ENCODE measurements around the gene FAM219B. TPM values are rescaled to one million over a fixed set of nuclear protein-coding genes. Genes with fewer than 3 reads are reported as not detected.
"Not testable (repeated sequence)": the region's sequence is repeated elsewhere in the genome, so short reads cannot be mapped to it uniquely, and the experiment has no call there.

The FAM219B gene
- total RNA-seq, 4 donors from 2014 or later, result 62.8 to 428 (median 68.7) TPM

DNA sequence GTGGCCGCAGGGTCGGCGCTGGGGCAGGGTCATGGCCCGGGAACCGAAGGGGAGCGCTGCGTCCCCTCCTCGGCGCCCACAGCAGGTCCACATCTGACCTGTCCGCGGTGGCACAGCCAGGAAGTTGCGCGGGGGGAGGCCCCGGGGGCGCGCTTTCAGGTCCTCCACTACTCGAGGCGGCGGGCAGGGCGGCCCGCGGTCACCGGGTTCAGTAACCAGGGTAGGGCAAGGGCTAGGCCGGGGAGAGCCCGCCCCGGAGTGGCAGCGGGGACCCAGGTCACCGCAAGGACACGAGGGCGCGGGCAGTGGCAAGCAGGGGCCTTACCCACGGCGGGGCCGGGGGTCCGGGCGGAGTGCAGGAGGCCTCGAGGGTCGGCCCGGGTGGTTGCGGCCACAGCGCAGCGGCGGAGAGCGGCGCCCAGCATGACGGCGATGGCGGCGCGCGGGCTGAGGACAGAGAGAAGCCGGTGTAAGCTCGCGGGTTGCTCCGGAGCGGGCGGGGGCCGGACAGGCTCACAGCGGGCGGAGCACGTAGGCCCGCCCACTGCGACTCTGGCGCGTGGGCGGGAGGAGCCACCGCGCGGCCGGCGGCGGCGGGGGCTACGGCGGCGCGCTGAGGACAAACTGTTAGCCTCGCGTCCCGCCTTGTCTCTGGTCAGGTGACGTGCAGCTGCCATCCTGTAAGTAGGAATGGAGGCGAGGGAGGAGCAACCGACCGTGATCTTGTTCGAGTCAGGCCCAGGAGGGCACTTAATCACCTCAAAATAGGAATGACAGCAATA lies 31.1 kb upstream of the FAM219B start, which contains the start of gene COX5A:
TSS of gene COX5A (minus strand) at position 484 of the 782 bp plus-strand sequence. CDS start at position 425, 59 bp downstream.
- in situ Hi-C loops (cut with MboI; ENCODE audit: low pct_ligation_motif_present in 1 of 4, low pct_unique_long_range_greater_than_20kb in 1 of 4, low sequenced_read_pairs in 3 of 4), result loop anchor here in 2 of 4 donors (25.0 kb wide), 1 partner anchor 300 kb away; no protein-coding TSS in a partner anchor
- Histone ChIP-seq H3K4me3 (peak within 1 kb of the TSS; percentile 70 to 89 (median 80)), H3K36me3 (no peaks in the 10 kb centered on the region), H3K9me3 (no peaks in the 10 kb centered on the region), H3K4me1 (peaks cover 10 to 46% (median 35%) of the 10 kb centered on the region in 4 donors), H3K27ac (peak within 1 kb of the TSS; percentile 97 to 99 (median 98)), H3K27me3 (no peaks in the 10 kb centered on the region)
- DNase-seq, result peak; percentile 94
- WGBS, 2 donors (ENCODE audit: low coverage in 1 of 2), result 0% methylated on average over 44 of the region's 85 CpGs; no CpG with 5 or more reads in 1 of the 2 donors
- TF ChIP-seq, protein P1, sequence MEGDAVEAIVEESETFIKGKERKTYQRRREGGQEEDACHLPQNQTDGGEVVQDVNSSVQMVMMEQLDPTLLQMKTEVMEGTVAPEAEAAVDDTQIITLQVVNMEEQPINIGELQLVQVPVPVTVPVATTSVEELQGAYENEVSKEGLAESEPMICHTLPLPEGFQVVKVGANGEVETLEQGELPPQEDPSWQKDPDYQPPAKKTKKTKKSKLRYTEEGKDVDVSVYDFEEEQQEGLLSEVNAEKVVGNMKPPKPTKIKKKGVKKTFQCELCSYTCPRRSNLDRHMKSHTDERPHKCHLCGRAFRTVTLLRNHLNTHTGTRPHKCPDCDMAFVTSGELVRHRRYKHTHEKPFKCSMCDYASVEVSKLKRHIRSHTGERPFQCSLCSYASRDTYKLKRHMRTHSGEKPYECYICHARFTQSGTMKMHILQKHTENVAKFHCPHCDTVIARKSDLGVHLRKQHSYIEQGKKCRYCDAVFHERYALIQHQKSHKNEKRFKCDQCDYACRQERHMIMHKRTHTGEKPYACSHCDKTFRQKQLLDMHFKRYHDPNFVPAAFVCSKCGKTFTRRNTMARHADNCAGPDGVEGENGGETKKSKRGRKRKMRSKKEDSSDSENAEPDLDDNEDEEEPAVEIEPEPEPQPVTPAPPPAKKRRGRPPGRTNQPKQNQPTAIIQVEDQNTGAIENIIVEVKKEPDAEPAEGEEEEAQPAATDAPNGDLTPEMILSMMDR (IDR thresholded peaks at IDR 0.05), result peak in 2 of 5 experiments; percentile 21 to 35
- TF ChIP-seq EP300 (IDR thresholded peaks at IDR 0.05; ENCODE audit: low read depth), result no peak
- TF ChIP-seq POLR2A (IDR thresholded peaks at IDR 0.05), result peak; percentile 96
- TF ChIP-seq POLR2AphosphoS5 (IDR thresholded peaks at IDR 0.05), result peak; percentile 77 to 96 (median 94)
- intact Hi-C loops (cut with DNase I; ENCODE audit: low total_unique reads), result no loop called here

GRCh38 chr15:74937272-74937589 lies 30.6 kb upstream of the FAM219B start:
- Histone ChIP-seq H3K27me3 (no peaks in the 10 kb centered on the region), H3K4me1 (peaks cover 10 to 52% (median 40%) of the 10 kb centered on the region in 4 donors), H3K9me3 (no peaks in the 10 kb centered on the region), H3K4me3 (peak overlapping the region; percentile 70 to 89 (median 80)), H3K27ac (peak overlapping the region; percentile 97 to 99 (median 98)), H3K36me3 (no peaks in the 10 kb centered on the region)
- WGBS, 2 donors (ENCODE audit: low coverage in 1 of 2), result 0% methylated on average over 7 to 16 of the region's 18 CpGs
- intact Hi-C loops (cut with DNase I; ENCODE audit: low total_unique reads), result no loop called here
- TF ChIP-seq, protein P1 (IDR thresholded peaks at IDR 0.05), result no peak
- TF ChIP-seq POLR2A (IDR thresholded peaks at IDR 0.05) (no peak), EP300 (IDR thresholded peaks at IDR 0.05; ENCODE audit: low read depth) (no peak), POLR2AphosphoS5 (IDR thresholded peaks at IDR 0.05) (no peak)
- in situ Hi-C loops (cut with MboI; ENCODE audit: low pct_ligation_motif_present in 1 of 4, low pct_unique_long_range_greater_than_20kb in 1 of 4, low sequenced_read_pairs in 3 of 4), result loop anchor here in 2 of 4 donors (25.0 kb wide), 1 partner anchor 300 kb away; no protein-coding TSS in a partner anchor
- no peak for DNase-seq

GRCh38 chr15:74935193-74935592 lies 28.5 kb upstream of the FAM219B start:
- Histone ChIP-seq H3K4me1 (peaks cover 10 to 71% (median 47%) of the 10 kb centered on the region in 4 donors), H3K4me3 (peak overlapping the region in 2 of 4 donors; percentile 70 to 87), H3K27ac (peak overlapping the region; percentile 97 to 99 (median 98))
- in situ Hi-C loops (cut with MboI; ENCODE audit: low pct_ligation_motif_present in 1 of 4, low pct_unique_long_range_greater_than_20kb in 1 of 4, low sequenced_read_pairs in 3 of 4), result loop anchor here in 2 of 4 donors (25.0 kb wide), 1 partner anchor 298 kb away; no protein-coding TSS in a partner anchor
- 51 to 53% methylated on average over 2 to 3 of the region's 3 CpGs for WGBS, 2 donors (ENCODE audit: low coverage in 1 of 2)
- intact Hi-C loops (cut with DNase I; ENCODE audit: low total_unique reads); H3K9me3 ChIP-seq; H3K27me3 ChIP-seq; H3K36me3 ChIP-seq: not testable (repeated sequence)
- DNase-seq, result peak; percentile 48
- TF ChIP-seq, protein P1 (IDR thresholded peaks at IDR 0.05), result peak in 1 of 5 experiments; percentile 10

DNA sequence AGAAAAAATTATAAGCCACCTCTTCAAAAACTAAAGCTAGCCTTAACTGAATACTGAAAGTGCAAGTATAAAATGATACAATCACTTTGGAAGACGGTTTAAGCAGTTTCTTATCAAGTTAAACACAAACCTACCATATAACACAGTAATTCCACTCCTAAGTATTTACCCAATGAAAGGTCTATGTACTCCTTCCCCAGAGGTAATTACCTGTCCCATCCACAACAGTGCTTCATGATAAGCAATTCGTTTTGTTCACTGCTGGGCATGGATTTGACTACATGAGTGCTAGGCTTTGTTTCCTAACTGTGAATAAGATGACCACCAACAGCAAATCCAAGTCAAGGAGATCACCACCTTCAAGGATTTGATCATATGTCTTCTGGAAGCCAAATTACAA lies 26.9 kb upstream of the FAM219B start:
- H3K27me3 ChIP-seq, result no peaks in the 10 kb centered on the region
- intact Hi-C loops (cut with DNase I; ENCODE audit: low total_unique reads) (no loop called here), in situ Hi-C loops (cut with MboI; ENCODE audit: low pct_ligation_motif_present in 1 of 4, low pct_unique_long_range_greater_than_20kb in 1 of 4, low sequenced_read_pairs in 3 of 4) (loop anchor here in 2 of 4 donors (25.0 kb wide), 1 partner anchor 296 kb away; no protein-coding TSS in a partner anchor)
- peak overlapping the region in 1 of 4 donors; percentile 70 for H3K4me3 ChIP-seq
- WGBS, 2 donors (ENCODE audit: low coverage in 1 of 2), result 27 to 40% methylated on average over 1 to 2 of the region's 2 CpGs
- H3K4me1 ChIP-seq, result peaks cover 10 to 78% (median 54%) of the 10 kb centered on the region in 4 donors
- DNase-seq, result no peak
- H3K9me3 ChIP-seq, result no peaks in the 10 kb centered on the region
- TF ChIP-seq POLR2AphosphoS5 (IDR thresholded peaks at IDR 0.05) (peak in 2 of 3 donors; percentile 57 to 62), POLR2A (IDR thresholded peaks at IDR 0.05) (no peak)
- TF ChIP-seq, protein P1 (IDR thresholded peaks at IDR 0.05), result no peak
- H3K27ac ChIP-seq, result peak overlapping the region; percentile 97 to 99 (median 98)
- H3K36me3 ChIP-seq, result peaks cover 0 to 7% (median 0%) of the 10 kb centered on the region in 4 donors
